ENCODE results near the gene CD1C.
A peak's percentile ranks its signal among the peaks of the same experiment; 100 is the strongest.

Gene CD1C

GRCh38 chr1:158329300-158329699, 39.6 kb downstream of the CD1C start:
- DNase-seq: no peak

GRCh38 chr1:158329733-158330132, 40.0 kb downstream of the CD1C start:
- no peak for DNase-seq

GRCh38 chr1:158330391-158331105, 40.8 kb downstream of the CD1C start:
- DNase-seq: no peak

- no peak for DNase-seq
These were observed 41.3 kb downstream of the CD1C start for GRCh38 chr1:158331106-158331425.

- DNase-seq: no peak
These were observed 41.9 kb downstream of the CD1C start, which contains the start of gene CD1B for GRCh38 chr1:158331481-158332150. Gene CD1B (minus strand): TSS chr1:158331531. CDS start chr1:158331423, 108 bp downstream.

GRCh38 chr1:158333405-158334155, 43.9 kb downstream of the CD1C start:
- DNase-seq: no peak

GRCh38 chr1:158334526-158335212, 44.9 kb downstream of the CD1C start:
- no peak for DNase-seq

- no peak for DNase-seq
These were observed 45.5 kb downstream of the CD1C start for GRCh38 chr1:158335213-158335532.

- peak in 1 of 5 donors; percentile 42 for DNase-seq
These were observed 46.7 kb downstream of the CD1C start for GRCh38 chr1:158336413-158336812.
